ENCODE results near the gene CD151. TPM values are rescaled to one million over a fixed set of nuclear protein-coding genes. Genes with fewer than 3 reads are reported as not detected.
A peak's percentile ranks its signal among the peaks of the same experiment; 100 is the strongest.

CD151 gene
- polyA plus RNA-seq (2013, experiment 1 of 2), result 58.7 TPM
- polyA plus RNA-seq (2013, experiment 2 of 2), result 55.5 TPM

DNA sequence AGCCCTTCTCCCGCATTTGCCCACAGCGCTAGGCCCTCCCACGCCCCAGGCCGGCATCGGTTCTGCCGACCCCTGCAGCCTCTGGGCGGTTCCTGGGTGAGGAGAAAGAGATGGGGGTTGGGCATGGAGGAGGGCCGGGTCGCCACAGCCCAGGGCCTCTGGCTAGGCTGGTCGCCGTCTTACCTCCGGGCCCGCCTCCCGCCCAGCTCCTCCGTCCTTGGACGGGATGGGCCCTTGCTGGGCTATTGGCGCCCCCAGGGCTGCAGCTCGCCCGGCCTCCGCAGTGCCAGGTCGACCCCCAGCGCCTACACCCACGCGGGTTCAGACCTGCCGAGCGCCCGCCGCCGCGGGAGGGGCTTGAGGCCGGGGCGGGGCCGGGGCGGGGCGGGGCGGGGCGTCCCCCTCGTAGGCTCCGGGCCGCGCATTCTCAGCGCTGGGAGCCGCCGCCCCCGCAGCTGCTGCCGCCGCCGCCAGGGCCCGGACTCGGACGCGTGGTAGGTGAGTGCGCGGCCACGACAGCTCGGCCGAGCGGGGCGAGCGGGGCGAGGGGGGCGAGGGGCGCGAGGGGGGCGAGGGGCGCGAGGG, at the start of gene CD151:
TSS of gene CD151 (plus strand) at position 424 of the 585 bp plus-strand sequence. CDS start 3,118 bp downstream, outside the sequence.
- Histone ChIP-seq H3K4me2 (ENCODE audit: low read length) (peak within 1 kb of the TSS; percentile 77), H3K4me1 (ENCODE audit: control insufficient read depth, low read depth, low read length) (peaks cover 11% of the 10 kb centered on the region), H2BK15ac (replicated peaks; ENCODE audit: low read depth) (no peak within 1 kb of the TSS), H3K4ac (ENCODE audit: low read depth, low read length) (peak within 1 kb of the TSS; percentile 18), H3K79me1 (ENCODE audit: low read length) (peaks cover 2% of the 10 kb centered on the region), H2BK5ac (ENCODE audit: low read length) (no peak within 1 kb of the TSS), H3K27me3 (ENCODE audit: insufficient read depth, low read length, poor library complexity) (peaks cover 3% of the 10 kb centered on the region), H3K23ac (ENCODE audit: low read length) (peak within 1 kb of the TSS; percentile 89), H4K8ac (ENCODE audit: low read depth, low read length) (no peak within 1 kb of the TSS), H2BK120ac (ENCODE audit: low read depth, low read length) (no peak within 1 kb of the TSS), H3K56ac (ENCODE audit: low read length) (peak within 1 kb of the TSS; percentile 94), H3K27ac (ENCODE audit: low read depth, low read length) (peak within 1 kb of the TSS; percentile 50), H3K36me3 (ENCODE audit: control insufficient read depth, insufficient read depth, low read length) (peaks cover 2% of the 10 kb centered on the region), H3K4me3 (ENCODE audit: low read length) (peak within 1 kb of the TSS; percentile 71), H3K79me2 (ENCODE audit: control insufficient read depth, insufficient read depth, low read length) (no peaks in the 10 kb centered on the region), H2AK5ac (ENCODE audit: low read length) (peak within 1 kb of the TSS; percentile 11), H3K9ac (ENCODE audit: low read length) (peak within 1 kb of the TSS; percentile 78), H3K18ac (ENCODE audit: low read length) (peak within 1 kb of the TSS; percentile 62), H4K5ac (ENCODE audit: low read length) (no peak within 1 kb of the TSS)
- WGBS (ENCODE audit: extremely low coverage, insufficient coverage, low lambda C conversion rate), result no CpG with 5 or more reads among the region's 67 CpGs
- DNase-seq, result peak; percentile 79

- Histone ChIP-seq H3K4me2 (ENCODE audit: low read length) (no peak overlapping the region), H3K4ac (ENCODE audit: low read depth, low read length) (no peak overlapping the region), H3K36me3 (ENCODE audit: control insufficient read depth, insufficient read depth, low read length) (no peaks in the 10 kb centered on the region), H3K23ac (ENCODE audit: low read length) (no peak overlapping the region), H4K8ac (ENCODE audit: low read depth, low read length) (no peak overlapping the region), H3K27me3 (ENCODE audit: insufficient read depth, low read length, poor library complexity) (no peaks in the 10 kb centered on the region), H2BK120ac (ENCODE audit: low read depth, low read length) (no peak overlapping the region), H3K27ac (ENCODE audit: low read depth, low read length) (no peak overlapping the region), H3K4me1 (ENCODE audit: control insufficient read depth, low read depth, low read length) (no peaks in the 10 kb centered on the region), H3K18ac (ENCODE audit: low read length) (no peak overlapping the region), H2AK5ac (ENCODE audit: low read length) (no peak overlapping the region), H3K79me2 (ENCODE audit: control insufficient read depth, insufficient read depth, low read length) (no peaks in the 10 kb centered on the region), H3K4me3 (ENCODE audit: low read length) (no peak overlapping the region), H3K79me1 (ENCODE audit: low read length) (no peaks in the 10 kb centered on the region), H4K5ac (ENCODE audit: low read length) (no peak overlapping the region), H2BK5ac (ENCODE audit: low read length) (no peak overlapping the region), H2BK15ac (replicated peaks; ENCODE audit: low read depth) (no peak overlapping the region), H3K9ac (ENCODE audit: low read length) (no peak overlapping the region), H3K56ac (ENCODE audit: low read length) (no peak overlapping the region)
- peak; percentile 94 for DNase-seq
- no CpG with 5 or more reads among the region's 24 CpGs for WGBS (ENCODE audit: extremely low coverage, insufficient coverage, low lambda C conversion rate)
These were observed 49.2 kb upstream of the CD151 start for GRCh38 chr11:783581-784015.

DNA sequence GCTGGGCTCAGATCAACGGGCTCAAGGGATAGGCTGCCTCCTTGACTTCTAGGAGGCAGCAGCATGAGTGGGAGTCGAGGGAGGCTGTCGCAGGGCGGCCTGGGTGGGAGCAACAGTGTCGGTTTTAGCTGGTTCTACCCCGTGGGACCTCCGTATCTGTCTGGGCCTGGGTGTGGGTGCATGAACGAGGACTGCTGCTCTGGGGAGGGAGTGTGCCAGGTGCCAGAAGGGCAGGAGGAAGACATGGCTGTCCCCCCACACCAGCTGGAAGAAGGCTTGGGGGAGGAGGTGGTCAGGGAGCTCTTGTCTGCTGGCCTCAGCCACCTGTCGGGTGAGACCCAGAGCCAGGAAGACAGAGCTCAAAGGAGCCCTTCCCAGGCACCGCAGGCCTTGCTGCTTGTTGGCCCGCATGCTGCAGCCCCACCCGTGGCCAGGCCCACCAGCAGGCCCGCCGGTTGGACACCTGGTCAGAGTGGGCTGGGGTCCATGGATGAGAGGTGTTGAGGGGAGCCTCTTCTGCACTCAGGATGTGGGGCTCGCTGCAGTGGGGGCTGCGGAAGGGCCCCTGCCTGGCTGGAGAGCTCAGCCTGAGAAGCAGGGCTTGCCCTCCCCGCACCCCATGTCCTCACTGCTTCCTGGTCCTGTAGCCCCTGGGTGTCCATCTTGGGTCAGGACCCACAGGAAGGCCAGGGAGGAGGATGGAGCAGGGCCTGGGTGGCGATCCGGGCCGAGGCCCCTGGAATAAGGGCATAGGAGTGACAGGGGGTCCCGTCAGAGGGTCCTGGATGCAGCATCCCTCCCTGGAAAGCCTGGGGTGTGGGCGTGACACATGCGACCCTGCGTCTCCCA, 46.3 kb upstream of the CD151 start:
- Histone ChIP-seq H3K27me3 (ENCODE audit: insufficient read depth, low read length, poor library complexity) (no peaks in the 10 kb centered on the region), H4K5ac (ENCODE audit: low read length) (no peak overlapping the region), H3K4ac (ENCODE audit: low read depth, low read length) (no peak overlapping the region), H3K27ac (ENCODE audit: low read depth, low read length) (no peak overlapping the region), H3K56ac (ENCODE audit: low read length) (no peak overlapping the region), H3K79me1 (ENCODE audit: low read length) (no peaks in the 10 kb centered on the region), H2BK5ac (ENCODE audit: low read length) (no peak overlapping the region), H2BK120ac (ENCODE audit: low read depth, low read length) (no peak overlapping the region), H3K23ac (ENCODE audit: low read length) (no peak overlapping the region), H3K36me3 (ENCODE audit: control insufficient read depth, insufficient read depth, low read length) (no peaks in the 10 kb centered on the region), H3K9ac (ENCODE audit: low read length) (no peak overlapping the region), H3K18ac (ENCODE audit: low read length) (no peak overlapping the region), H2AK5ac (ENCODE audit: low read length) (no peak overlapping the region), H3K4me1 (ENCODE audit: control insufficient read depth, low read depth, low read length) (no peaks in the 10 kb centered on the region), H2BK15ac (replicated peaks; ENCODE audit: low read depth) (no peak overlapping the region), H3K79me2 (ENCODE audit: control insufficient read depth, insufficient read depth, low read length) (no peaks in the 10 kb centered on the region), H3K4me3 (ENCODE audit: low read length) (no peak overlapping the region), H4K8ac (ENCODE audit: low read depth, low read length) (no peak overlapping the region), H3K4me2 (ENCODE audit: low read length) (no peak overlapping the region)
- no CpG with 5 or more reads among the region's 24 CpGs for whole genome bisulfite sequencing (ENCODE audit: extremely low coverage, insufficient coverage, low lambda C conversion rate)
- DNase-seq, result no peak

GRCh38 chr11:787084-787675, 45.6 kb upstream of the CD151 start:
- no peak for DNase-seq
- H2AK5ac ChIP-seq (ENCODE audit: low read length), result no peak overlapping the region
- no peaks in the 10 kb centered on the region for H3K79me1 ChIP-seq (ENCODE audit: low read length)
- H3K4me2 ChIP-seq (ENCODE audit: low read length), result no peak overlapping the region
- no peaks in the 10 kb centered on the region for H3K79me2 ChIP-seq (ENCODE audit: control insufficient read depth, insufficient read depth, low read length)
- no peak overlapping the region for H2BK15ac ChIP-seq (replicated peaks; ENCODE audit: low read depth)
- H3K4ac ChIP-seq (ENCODE audit: low read depth, low read length), result no peak overlapping the region
- H4K8ac ChIP-seq (ENCODE audit: low read depth, low read length), result no peak overlapping the region
- H3K27me3 ChIP-seq (ENCODE audit: insufficient read depth, low read length, poor library complexity), result no peaks in the 10 kb centered on the region
- H3K56ac ChIP-seq (ENCODE audit: low read length), result no peak overlapping the region
- H2BK5ac ChIP-seq (ENCODE audit: low read length), result no peak overlapping the region
- WGBS (ENCODE audit: extremely low coverage, insufficient coverage, low lambda C conversion rate), result no CpG with 5 or more reads among the region's 24 CpGs
- H2BK120ac ChIP-seq (ENCODE audit: low read depth, low read length), result no peak overlapping the region
- no peaks in the 10 kb centered on the region for H3K36me3 ChIP-seq (ENCODE audit: control insufficient read depth, insufficient read depth, low read length)
- H3K4me1 ChIP-seq (ENCODE audit: control insufficient read depth, low read depth, low read length), result no peaks in the 10 kb centered on the region
- no peak overlapping the region for H3K27ac ChIP-seq (ENCODE audit: low read depth, low read length)
- no peak overlapping the region for H3K23ac ChIP-seq (ENCODE audit: low read length)
- H3K4me3 ChIP-seq (ENCODE audit: low read length), result no peak overlapping the region
- no peak overlapping the region for H3K18ac ChIP-seq (ENCODE audit: low read length)
- no peak overlapping the region for H4K5ac ChIP-seq (ENCODE audit: low read length)
- H3K9ac ChIP-seq (ENCODE audit: low read length), result no peak overlapping the region

GRCh38 chr11:788009-788640, 44.6 kb upstream of the CD151 start:
- Histone ChIP-seq H2BK5ac (ENCODE audit: low read length) (no peak overlapping the region), H3K4me2 (ENCODE audit: low read length) (no peak overlapping the region), H3K27me3 (ENCODE audit: insufficient read depth, low read length, poor library complexity) (no peaks in the 10 kb centered on the region), H4K8ac (ENCODE audit: low read depth, low read length) (no peak overlapping the region), H3K56ac (ENCODE audit: low read length) (no peak overlapping the region), H3K4ac (ENCODE audit: low read depth, low read length) (no peak overlapping the region), H3K27ac (ENCODE audit: low read depth, low read length) (no peak overlapping the region), H3K36me3 (ENCODE audit: control insufficient read depth, insufficient read depth, low read length) (no peaks in the 10 kb centered on the region), H3K4me3 (ENCODE audit: low read length) (no peak overlapping the region), H3K9ac (ENCODE audit: low read length) (no peak overlapping the region), H2BK15ac (replicated peaks; ENCODE audit: low read depth) (no peak overlapping the region), H3K18ac (ENCODE audit: low read length) (no peak overlapping the region), H3K4me1 (ENCODE audit: control insufficient read depth, low read depth, low read length) (no peaks in the 10 kb centered on the region), H3K79me1 (ENCODE audit: low read length) (no peaks in the 10 kb centered on the region), H2AK5ac (ENCODE audit: low read length) (no peak overlapping the region), H2BK120ac (ENCODE audit: low read depth, low read length) (no peak overlapping the region), H3K23ac (ENCODE audit: low read length) (no peak overlapping the region), H4K5ac (ENCODE audit: low read length) (no peak overlapping the region), H3K79me2 (ENCODE audit: control insufficient read depth, insufficient read depth, low read length) (no peaks in the 10 kb centered on the region)
- WGBS (ENCODE audit: extremely low coverage, insufficient coverage, low lambda C conversion rate), result no CpG with 5 or more reads among the region's 28 CpGs
- no peak for DNase-seq

Data from mesendoderm (in vitro differentiated cells).